Measurements from ENCODE around the gene LPCAT1.

Gene LPCAT1

DNA sequence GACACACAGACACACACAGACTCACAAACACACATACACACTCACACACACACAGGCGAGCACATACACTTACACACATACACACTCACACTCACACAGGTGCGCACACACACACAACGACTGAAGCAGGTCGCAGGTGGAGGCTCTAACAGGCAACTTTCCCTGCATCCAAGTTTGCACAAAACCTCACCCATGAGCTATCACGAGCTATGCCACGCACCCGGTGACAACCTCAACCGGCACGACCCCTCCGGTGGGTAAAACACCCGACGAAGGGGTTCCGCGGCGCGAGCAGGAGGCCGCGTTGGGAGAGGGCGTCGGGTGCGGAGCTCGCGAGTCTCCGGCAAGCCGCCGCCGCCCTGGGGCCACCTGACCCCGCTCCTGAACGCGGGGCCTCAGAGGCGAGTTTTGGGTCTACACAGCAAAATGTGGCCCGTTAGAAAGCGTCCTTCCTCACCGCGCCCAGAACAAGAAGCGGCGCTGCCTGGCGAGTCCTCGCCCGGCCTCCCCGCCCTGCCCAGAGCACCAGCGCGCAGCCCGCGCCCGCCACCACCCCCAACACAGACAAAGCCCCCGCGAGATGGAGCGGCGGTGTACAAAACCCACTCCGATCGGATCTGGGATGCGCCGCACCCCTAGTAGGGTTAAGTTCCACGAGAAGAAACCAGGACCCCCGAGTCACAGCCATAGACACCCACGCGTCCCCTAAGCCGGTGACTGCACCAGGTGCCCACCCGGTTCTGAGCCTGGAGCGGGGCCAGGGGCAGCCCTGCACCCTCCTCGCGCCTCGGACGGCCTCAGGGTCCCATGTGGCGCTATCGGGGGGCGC, 79.2 kb downstream of the LPCAT1 start:
- intact Hi-C loops (cut with DNase I) = no loop called here
- peak in 6 of 42 donors; percentile 6 to 37 (median 12) for DNase-seq

DNA sequence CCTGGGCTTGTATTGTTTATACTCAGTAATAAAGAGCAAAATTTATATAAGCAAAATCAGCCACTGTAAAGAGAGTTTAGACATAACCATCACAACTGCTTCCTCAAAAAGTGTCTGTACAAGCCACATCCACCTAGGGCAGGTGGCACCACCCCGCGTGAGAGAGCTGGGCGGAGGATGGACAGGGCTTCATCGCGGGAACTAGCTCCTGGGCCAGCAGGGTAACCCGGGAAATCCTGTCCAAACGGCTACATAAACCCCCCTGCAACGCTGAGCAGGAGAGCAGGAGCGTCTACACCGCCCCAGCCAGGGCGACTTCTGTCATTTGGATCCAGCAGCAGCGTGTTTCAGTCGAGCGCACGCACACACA, 79.8 kb downstream of the LPCAT1 start:
- intact Hi-C loops (cut with DNase I) = no loop called here
- DNase-seq = peak in 4 of 42 donors; percentile 6 to 26 (median 16)

DNA sequence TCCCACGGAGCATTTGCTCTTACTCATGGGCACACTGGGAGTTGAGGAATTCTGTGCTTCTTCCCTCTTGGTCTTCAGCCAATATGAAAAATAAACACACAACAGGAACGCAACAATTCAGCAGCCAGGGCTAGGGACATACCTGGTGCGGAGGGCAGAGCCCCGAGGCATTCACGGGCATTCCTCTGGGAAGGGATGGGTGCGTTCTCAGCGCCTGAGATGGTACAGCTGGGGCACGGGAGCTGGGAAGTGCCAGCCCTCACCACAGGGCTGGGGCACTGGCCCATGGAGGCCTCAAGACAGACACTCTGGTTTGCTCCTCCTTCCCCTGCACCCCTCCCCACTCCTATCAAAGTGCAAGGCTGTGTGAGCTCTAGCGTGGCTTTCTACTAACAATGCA, 80.6 kb downstream of the LPCAT1 start:
- DNase-seq = peak in 3 of 42 donors; percentile 1 to 20 (median 11)
- intact Hi-C loops (cut with DNase I) = no loop called here

DNA sequence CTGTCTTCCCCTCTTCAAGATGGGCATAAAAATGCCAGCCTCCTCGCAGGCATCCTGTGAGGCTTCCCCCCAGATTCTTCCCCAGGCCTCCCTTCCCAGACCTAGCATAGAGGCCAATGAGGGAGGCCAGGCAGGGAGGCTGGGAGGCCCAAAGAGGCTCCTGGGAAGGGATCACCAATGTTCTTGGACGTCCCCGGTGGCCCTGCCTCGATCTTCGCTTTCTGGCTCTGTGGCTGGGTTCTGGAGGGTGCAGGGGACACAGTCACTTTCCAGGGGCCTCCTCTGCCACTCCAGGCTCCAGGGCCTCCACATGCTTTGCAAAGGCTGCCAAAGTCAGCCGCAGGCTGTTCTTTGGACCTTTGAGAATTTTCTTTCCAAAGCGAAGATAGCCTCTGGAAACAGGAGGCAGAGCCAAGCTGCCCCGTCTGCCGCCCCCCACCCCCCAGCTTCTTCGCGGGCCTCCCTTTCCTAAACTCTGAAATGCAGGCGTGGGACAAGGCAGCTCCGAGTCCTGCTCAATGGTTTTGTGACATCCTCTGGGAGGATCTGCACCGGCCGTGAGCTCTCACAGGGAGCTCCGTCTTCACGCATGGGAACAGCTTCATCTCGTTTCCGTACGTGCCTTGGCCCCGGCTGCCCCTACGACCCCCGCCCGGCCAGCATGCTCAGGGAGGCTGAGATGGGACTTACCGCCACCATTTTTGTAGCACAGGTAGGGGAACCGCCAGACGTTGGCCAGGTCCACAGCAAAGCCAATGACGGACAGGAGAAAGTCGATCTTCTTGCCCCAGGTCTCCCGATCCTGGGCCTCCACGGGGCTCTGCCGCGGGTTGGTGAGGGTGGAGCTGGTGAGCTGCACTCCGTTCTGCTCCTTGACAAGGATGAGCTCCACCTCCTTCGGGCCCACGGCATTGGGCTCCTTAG, 81.3 kb downstream of the LPCAT1 start:
- intact Hi-C loops (cut with DNase I) = no loop called here
- peak in 4 of 42 donors; percentile 6 to 32 (median 9) for DNase-seq

DNA sequence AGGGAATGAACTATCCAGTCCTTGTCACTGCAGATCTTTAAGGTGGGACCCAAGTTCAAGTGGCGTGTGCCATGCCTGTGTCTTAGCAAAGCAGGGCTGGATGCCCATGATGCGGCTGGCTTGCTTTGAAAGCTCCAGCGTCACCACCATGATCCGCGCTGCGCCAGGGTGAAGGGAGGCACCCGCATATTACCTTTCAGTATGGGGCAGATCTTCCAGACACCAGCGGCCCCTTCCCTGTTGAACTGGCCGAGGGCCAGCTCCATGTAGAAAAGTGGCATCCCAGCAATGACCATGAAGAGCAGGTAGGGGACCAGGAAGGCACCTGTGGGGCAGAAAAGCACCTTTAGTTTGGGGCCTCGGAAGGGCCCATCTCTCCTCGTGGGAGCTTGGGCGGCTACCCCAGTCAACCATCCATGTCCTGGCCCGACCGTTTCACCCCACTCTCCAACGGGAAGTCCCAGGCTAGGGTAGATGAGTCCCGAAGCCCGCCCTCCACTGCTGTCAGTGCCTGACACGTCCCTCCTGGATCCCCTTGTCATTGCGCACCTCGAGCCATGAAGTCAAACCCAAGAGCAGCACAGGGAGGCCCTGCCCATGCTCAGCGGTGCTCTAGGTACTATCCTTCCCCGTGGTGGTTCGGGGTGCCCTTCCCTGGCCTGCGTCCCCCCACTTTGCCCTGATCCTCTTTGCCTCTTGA, 82.4 kb downstream of the LPCAT1 start:
- peak in 4 of 42 donors; percentile 6 to 33 (median 10) for DNase-seq

DNA sequence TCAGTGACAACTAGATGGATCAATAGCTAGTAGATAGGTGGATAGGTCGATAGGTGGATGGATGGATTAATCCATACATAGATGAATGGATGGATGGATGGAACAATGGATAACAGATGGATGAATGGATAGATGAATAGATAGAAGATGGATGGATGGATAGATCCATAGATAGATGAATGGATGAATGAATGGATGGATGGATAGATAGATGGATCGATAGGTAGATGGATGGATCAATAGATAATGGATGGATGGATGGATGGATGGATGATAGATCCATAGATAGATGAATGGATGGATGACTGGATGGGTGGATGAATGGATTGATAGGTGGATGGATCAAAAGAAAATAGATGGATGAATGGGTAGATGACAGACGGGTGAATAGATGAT, 83.7 kb downstream of the LPCAT1 start:
- intact Hi-C loops (cut with DNase I) = no loop called here
- no peak for DNase-seq

More for the DNA sequence above, 82.4 kb downstream of the LPCAT1 start:
- intact Hi-C loops (cut with DNase I) = no loop called here

DNA sequence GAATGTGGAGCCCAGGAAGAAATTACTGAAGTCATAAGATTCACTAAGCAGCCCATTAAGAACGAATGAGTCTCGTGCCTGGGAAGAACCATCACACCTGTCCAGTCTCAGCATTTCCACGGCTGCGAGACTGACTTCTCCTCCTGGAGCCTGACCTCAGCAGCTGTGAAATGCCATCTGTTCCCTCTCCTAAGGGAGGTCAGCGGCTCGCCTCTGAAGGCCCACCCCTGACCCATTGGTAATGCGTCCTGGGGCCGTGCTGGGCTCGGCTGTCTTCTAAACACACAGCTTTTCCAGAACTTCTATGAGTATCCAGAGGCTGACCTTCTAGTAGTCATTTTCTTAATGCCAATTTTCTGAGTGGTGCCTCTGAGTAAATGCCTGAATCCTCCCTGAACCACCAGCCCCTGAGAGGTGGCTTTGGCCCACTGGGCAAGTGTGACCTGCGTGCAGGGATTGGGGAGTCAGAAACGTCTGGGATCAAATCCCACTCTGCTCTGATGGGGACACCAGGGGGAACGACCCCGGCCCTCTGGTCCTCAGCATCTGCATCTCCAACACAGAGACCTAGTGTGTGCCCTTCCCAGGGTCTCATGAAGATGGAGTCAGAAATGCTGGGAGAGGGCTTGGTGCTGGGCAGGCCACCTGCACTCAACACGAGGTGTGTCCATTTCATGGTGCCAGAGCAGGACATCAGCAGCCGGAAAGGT, 84.2 kb downstream of the LPCAT1 start:
- DNase-seq = peak in 6 of 42 donors; percentile 3 to 18 (median 12)
- intact Hi-C loops (cut with DNase I) = no loop called here

DNA sequence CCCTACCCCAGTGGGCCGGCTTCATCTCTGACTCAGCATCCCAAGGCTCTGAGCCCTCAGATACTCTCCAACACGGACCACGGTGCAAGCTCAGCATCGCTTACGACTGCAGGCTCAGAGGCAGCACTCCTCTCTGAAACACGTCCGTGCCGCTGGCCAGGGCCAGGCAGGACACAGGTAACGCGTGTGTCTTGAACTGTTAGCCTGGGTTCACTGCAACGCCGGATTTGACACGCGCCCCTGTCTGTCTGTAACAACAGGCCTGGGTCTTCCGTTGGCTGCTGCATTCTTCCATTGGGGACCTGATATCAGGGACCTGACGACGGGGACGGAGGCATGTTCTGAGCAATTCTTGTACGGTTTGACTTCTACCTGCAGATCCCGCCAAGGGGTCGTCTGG, 84.9 kb downstream of the LPCAT1 start:
- intact Hi-C loops (cut with DNase I) = no loop called here
- peak in 5 of 42 donors; percentile 1 to 29 (median 10) for DNase-seq

DNA sequence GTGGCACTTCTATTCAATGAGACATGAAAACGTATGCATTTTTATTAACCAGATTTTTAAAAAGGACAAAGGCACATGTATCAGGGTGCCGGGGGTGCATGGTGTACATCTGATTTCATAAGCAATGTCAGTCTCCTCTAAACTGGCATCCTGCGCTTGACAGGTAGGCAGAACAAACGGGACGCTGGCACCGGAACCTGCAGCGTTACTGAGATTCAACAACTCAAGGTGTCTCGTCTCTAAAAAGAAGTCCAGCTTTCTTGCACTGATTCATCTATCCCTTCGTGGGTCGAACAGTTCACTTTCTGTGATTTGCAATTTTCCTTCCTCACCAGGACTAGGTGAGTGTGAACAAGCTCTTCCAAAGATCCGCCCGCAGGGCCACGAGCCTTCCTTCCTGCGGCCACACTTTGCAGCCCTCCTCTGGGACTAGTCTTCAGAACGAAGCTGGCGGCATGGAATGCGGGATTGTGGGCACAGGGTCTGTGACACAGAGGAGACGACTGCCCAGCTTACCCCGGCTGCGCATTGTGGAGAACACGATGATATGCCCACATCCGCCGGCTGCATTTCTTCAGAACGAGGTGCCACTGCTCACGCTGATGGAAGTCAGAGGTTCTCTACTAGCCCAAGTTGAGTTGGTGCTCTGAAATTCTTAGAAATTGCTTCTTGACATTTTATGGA, 85.7 kb downstream of the LPCAT1 start:
- intact Hi-C loops (cut with DNase I) = no loop called here
- DNase-seq = peak in 8 of 42 donors; percentile 2 to 34 (median 10)

DNA sequence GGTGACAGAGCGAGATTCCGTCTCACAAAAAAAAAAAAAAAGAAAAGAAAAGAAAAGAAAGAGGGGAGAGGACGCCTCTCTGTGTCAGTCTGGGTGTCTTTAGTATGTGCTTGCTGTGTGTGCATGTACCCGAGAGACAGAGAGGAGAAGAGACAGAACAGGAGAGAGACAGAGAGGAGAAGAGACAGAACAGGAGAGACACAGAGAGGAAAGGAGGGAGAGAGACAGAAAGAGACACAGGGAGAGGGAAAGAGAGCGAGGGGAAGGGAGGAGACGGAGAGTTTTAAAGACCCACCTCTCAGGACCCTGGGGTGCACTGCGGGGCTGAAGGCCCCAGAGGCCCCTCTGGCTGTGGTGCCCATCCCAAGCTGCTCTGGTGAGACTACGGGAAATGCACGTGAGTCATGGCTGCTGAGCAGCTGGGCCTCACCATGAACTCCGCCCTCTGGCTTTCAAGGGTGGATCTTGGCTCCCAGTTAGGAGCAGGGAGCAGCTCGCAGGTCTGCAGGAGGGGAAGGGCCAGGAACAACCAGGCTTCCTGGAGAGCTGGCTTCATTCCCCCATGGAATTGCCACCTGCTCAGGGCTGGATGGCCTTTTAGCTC, 86.4 kb downstream of the LPCAT1 start:
- intact Hi-C loops (cut with DNase I) = no loop called here
- DNase-seq = peak in 5 of 42 donors; percentile 1 to 20 (median 7)

DNA sequence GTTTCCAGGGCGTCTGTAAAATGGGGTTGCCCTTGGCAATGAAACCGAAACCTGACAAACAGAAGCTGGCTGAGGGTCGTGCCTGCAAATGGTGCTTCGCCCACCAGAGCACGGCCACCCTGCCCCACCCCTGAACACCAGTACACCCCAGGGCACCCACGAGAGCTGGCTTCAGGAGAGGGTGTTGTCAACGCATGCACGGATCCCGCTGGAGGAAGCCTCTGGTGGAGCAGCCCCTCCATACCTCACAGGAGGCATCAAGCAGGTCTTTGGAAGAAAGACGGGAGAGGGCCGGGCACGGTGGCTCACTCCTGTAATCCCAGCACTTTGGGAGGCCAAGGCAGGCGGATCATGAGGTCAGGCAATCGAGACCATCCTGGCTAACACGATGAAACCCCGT, 87.1 kb downstream of the LPCAT1 start:
- intact Hi-C loops (cut with DNase I) = no loop called here
- peak in 7 of 42 donors; percentile 1 to 22 (median 10) for DNase-seq

DNA sequence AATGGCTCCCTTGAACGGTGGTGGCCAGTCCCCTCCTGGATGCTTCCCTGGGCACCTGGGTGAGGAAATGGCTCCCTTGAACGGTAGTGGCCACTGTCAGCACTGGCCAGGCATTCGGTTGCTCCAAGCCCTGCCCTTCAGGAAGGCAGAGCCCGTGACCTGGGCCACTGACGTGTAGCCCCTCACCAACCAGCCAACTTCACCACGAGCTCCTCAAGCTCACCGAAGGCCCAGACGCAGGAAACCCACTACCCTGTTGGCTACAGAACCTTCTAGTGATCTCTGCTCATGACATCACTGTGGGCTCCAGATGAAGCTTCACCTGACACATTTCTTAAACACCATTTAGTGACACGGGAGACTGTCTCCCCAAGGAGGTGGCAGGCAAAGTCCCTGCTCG, 87.7 kb downstream of the LPCAT1 start:
- peak in 6 of 42 donors; percentile 1 to 11 (median 7) for DNase-seq
- intact Hi-C loops (cut with DNase I) = no loop called here

DNA sequence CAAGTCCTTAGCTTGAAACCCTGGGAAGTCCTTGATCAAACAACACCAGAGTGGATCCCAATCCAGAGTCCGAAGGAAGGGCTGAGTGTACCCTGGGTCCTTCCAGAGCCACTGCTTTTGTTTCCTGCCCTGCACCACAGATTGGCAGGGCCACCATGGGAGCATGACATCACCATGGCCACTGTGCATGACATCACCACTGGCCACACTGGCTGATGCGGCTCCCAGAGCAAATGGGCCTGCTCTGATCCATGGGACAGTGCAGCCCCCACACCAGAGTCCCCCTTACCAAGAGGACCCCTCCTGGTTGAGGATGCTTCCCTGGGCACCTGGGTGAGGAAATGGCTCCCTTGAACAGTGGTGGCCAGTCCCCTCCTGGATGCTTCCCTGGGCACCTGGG, 88.4 kb downstream of the LPCAT1 start:
- DNase-seq = peak in 2 of 42 donors; percentile 8 to 21

DNA sequence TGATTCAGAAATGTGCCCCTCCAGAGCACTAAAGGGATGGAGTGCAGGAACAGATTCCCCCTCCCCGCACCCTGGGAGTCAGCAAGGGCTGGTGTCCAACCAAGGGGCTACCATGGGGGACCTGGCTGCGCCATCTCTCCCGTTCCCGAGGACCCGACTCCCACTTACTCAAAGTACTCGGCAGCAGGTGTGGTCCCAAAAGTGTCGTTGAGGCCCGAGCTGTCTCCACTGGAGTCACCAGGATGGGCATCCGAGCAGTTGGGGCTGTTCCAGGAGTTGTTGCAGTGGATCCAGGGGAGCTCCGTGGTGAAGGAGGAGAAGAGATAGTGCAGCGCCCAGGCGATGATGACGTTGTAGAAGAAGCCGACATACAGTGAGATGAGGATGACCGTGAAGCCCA, 91.5 kb downstream of the LPCAT1 start:
- intact Hi-C loops (cut with DNase I) = no loop called here
- DNase-seq = peak in 7 of 42 donors; percentile 2 to 29 (median 5)

More for the DNA sequence above, 88.4 kb downstream of the LPCAT1 start:
- intact Hi-C loops (cut with DNase I) = no loop called here

DNA sequence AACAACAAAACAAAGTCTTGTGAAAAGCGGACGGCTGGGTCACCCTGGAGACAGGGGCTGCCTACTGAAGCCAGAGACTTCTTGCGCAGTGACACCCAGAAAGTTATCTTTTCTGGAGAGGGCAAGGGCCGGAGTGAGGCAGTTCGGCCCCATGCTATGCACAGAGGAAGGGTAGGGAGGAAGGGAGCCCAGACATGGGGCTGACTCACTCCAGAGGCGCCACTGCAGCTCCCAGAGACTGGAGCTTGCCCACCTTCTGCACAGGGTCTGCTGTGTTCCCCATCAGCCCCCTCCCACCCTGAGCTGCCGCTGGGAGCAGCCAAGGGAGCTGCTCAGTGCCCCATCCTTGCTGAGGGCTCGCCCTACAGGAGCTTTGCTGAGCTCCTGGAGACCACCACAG, 91.9 kb downstream of the LPCAT1 start:
- peak in 6 of 42 donors; percentile 3 to 16 (median 4) for DNase-seq
- intact Hi-C loops (cut with DNase I) = no loop called here

DNA sequence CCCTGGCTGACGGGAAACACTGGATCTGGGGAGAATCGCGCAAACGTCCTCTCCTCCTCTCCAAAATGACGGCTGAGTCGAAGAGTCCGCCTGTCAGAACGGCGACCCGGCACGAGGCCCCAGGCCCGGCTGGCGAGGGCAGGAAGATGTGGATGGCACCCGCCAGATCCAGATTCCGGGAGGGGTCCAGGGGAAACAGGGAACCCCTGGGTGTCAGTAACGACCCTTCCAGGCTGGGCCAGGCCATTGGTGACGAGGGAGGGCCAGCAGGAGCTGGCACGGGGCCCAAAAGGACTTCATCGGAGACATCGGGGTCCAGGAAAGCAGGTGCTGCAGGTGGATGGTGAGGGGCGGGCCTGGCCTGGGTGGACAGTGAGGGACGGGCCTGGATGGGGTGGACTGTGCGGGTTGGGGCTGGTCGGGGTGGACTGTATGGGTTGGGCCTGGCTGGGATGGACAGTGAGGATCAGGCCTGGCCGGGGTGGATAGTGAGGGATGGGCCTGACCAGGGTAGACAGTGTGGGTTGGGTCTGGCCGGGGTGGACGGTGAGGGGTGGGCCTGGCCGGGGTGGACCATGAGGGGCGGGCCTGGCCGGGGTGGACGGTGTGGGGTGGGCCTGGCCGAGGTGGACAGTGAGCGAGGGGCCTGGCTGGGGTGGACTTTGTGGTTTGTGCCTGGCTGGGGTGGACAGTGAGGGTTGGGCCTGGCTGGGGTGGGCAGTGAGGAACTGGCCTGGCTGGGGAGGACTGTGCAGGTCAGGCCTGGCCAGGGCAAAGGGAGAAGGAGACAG, 92.5 kb downstream of the LPCAT1 start:
- DNase-seq = peak in 9 of 42 donors; percentile 1 to 36 (median 12)

More for the DNA sequence above, 92.5 kb downstream of the LPCAT1 start:
- intact Hi-C loops (cut with DNase I) = no loop called here

All from head of caudate nucleus (tissue), 42 donors.